ENCODE measurements around the gene UGT1A10. TPM values are rescaled to one million over a fixed set of nuclear protein-coding genes. Genes with fewer than 3 reads are reported as not detected.

Gene UGT1A10
- total RNA-seq, 1 experiment from 2014 or later, result not detected

GRCh38 chr2:233814056-233814835, 178.0 kb downstream of the UGT1A10 start:
- POLR2A ChIA-PET, result no interaction called here
- RAD21 ChIA-PET (ENCODE audit: low non-redundant PET in 1 of 2, low total read pairs in 2 of 2, uncharacterized antibody in 2 of 2, unreplicated experiment in 2 of 2), result no interaction called here
- Histone ChIP-seq H3K9me3 (ENCODE audit: control insufficient read depth in 1 of 2, insufficient read depth in 1 of 2, low read depth in 1 of 2, low read length in 2 of 2) (no peaks in the 10 kb centered on the region), H3K27ac (ENCODE audit: low read depth, low read length) (no peak overlapping the region), H3K4me2 (ENCODE audit: low read length) (no peak overlapping the region), H3K4me1 (ENCODE audit: control insufficient read depth in 1 of 2, insufficient read depth in 2 of 2, low read length in 2 of 2) (no peaks in the 10 kb centered on the region), H4K20me1 (ENCODE audit: insufficient read depth) (no peaks in the 10 kb centered on the region), H3K4me3 (replicated peaks in 1 of 2; ENCODE audit: low read depth in 1 of 2, low read length in 2 of 2) (no peak overlapping the region), H3K79me2 (ENCODE audit: insufficient read depth, low read length) (no peaks in the 10 kb centered on the region), H3K9ac (ENCODE audit: low read length) (no peak overlapping the region), H3K27me3 (ENCODE audit: insufficient read depth, low read length) (no peaks in the 10 kb centered on the region), H3K36me3 (ENCODE audit: control insufficient read depth in 1 of 2, insufficient read depth in 2 of 2, low read length in 2 of 2) (no peaks in the 10 kb centered on the region), H3K9me2 (ENCODE audit: insufficient read depth) (no peaks in the 10 kb centered on the region), H2AFZ (ENCODE audit: low read depth, low read length, poor library complexity, severe bottlenecking) (no peak overlapping the region)
- TF ChIP-seq CTCF (IDR thresholded peaks at IDR 0.05 in 2 of 3, conservative IDR thresholded peaks at IDR 0.05 in 1 of 3; ENCODE audit: borderline replicate concordance in 1 of 3, insufficient read depth in 1 of 3, low read depth in 2 of 3, low read length in 2 of 3) (0 out of 6 replicates have a peak, but pooled peaks of 1 of the 3 experiments have one; percentile 8), SP1 (IDR thresholded peaks at IDR 0.05; ENCODE audit: low read depth) (peak; percentile 49), YY1 (IDR thresholded peaks at IDR 0.05; ENCODE audit: extremely low read depth, insufficient replicate concordance, low read depth, low read length) (peak; percentile 10), SIN3A (IDR thresholded peaks at IDR 0.05; ENCODE audit: low read depth) (no peak)
- peak; percentile 24 for DNase-seq (ENCODE audit: low read depth, low spot score)
- peak; percentile 85 for ATAC-seq
- BruUV-seq (replicated peaks), result no TSS peak
- intact Hi-C loops (cut with micrococcal nuclease), result no loop called here
- CTCF ChIA-PET, result no interaction called here

- no peak overlapping the region for H3K27ac ChIP-seq (ENCODE audit: low read depth, low read length)
- TF ChIP-seq CBX3 (IDR thresholded peaks at IDR 0.05; ENCODE audit: low read depth), result no peak
- no peak for TF ChIP-seq YY1 (IDR thresholded peaks at IDR 0.05; ENCODE audit: extremely low read depth, insufficient replicate concordance, low read depth, low read length)
- no peak for TF ChIP-seq ZFX (IDR thresholded peaks at IDR 0.05)
- no peak for TF ChIP-seq RAD21 (IDR thresholded peaks at IDR 0.05; ENCODE audit: low read depth)
- no peak for TF ChIP-seq TCF7L2 (IDR thresholded peaks at IDR 0.05; ENCODE audit: borderline replicate concordance, extremely low read depth, insufficient read depth, insufficient read length)
- no peak for TF ChIP-seq CEBPB (IDR thresholded peaks at IDR 0.05; ENCODE audit: low read depth)
- no peak for TF ChIP-seq EZH2 (IDR thresholded peaks at IDR 0.05)
- TF ChIP-seq CTCF (IDR thresholded peaks at IDR 0.05 in 2 of 3, conservative IDR thresholded peaks at IDR 0.05 in 1 of 3; ENCODE audit: borderline replicate concordance in 1 of 3, insufficient read depth in 1 of 3, low read depth in 2 of 3, low read length in 2 of 3), result no peak
- no peak for TF ChIP-seq JUND (IDR thresholded peaks at IDR 0.05)
- TF ChIP-seq, protein P1, sequence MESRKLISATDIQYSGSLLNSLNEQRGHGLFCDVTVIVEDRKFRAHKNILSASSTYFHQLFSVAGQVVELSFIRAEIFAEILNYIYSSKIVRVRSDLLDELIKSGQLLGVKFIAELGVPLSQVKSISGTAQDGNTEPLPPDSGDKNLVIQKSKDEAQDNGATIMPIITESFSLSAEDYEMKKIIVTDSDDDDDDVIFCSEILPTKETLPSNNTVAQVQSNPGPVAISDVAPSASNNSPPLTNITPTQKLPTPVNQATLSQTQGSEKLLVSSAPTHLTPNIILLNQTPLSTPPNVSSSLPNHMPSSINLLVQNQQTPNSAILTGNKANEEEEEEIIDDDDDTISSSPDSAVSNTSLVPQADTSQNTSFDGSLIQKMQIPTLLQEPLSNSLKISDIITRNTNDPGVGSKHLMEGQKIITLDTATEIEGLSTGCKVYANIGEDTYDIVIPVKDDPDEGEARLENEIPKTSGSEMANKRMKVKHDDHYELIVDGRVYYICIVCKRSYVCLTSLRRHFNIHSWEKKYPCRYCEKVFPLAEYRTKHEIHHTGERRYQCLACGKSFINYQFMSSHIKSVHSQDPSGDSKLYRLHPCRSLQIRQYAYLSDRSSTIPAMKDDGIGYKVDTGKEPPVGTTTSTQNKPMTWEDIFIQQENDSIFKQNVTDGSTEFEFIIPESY (IDR thresholded peaks at IDR 0.05; ENCODE audit: extremely low read depth, insufficient replicate concordance, low read length), result no peak
- TF ChIP-seq EGR1 (IDR thresholded peaks at IDR 0.05; ENCODE audit: low read depth), result no peak
Observed at GRCh38 chr2:233815861-233816260, 179.6 kb downstream of the UGT1A10 start.

More at GRCh38 chr2:233815861-233816260, 179.6 kb downstream of the UGT1A10 start:
- Histone ChIP-seq H3K9ac (ENCODE audit: low read length) (no peak overlapping the region), H3K27me3 (ENCODE audit: insufficient read depth, low read length) (no peaks in the 10 kb centered on the region), H3K4me3 (replicated peaks in 1 of 2; ENCODE audit: low read depth in 1 of 2, low read length in 2 of 2) (no peak overlapping the region), H3K4me2 (ENCODE audit: low read length) (no peak overlapping the region), H2AFZ (ENCODE audit: low read depth, low read length, poor library complexity, severe bottlenecking) (no peak overlapping the region), H3K9me3 (ENCODE audit: control insufficient read depth in 1 of 2, insufficient read depth in 1 of 2, low read depth in 1 of 2, low read length in 2 of 2) (no peaks in the 10 kb centered on the region), H3K79me2 (ENCODE audit: insufficient read depth, low read length) (no peaks in the 10 kb centered on the region), H4K20me1 (ENCODE audit: insufficient read depth) (no peaks in the 10 kb centered on the region), H3K4me1 (ENCODE audit: control insufficient read depth in 1 of 2, insufficient read depth in 2 of 2, low read length in 2 of 2) (no peaks in the 10 kb centered on the region), H3K36me3 (ENCODE audit: control insufficient read depth in 1 of 2, insufficient read depth in 2 of 2, low read length in 2 of 2) (no peaks in the 10 kb centered on the region), H3K9me2 (ENCODE audit: insufficient read depth) (no peaks in the 10 kb centered on the region)
- CTCF ChIA-PET, result no interaction called here
- ATAC-seq (no peak), DNase-seq (ENCODE audit: low read depth, low spot score) (no peak)
- RAD21 ChIA-PET (ENCODE audit: low non-redundant PET in 1 of 2, low total read pairs in 2 of 2, uncharacterized antibody in 2 of 2, unreplicated experiment in 2 of 2), result no interaction called here
- intact Hi-C loops (cut with micrococcal nuclease), result no loop called here
- POLR2A ChIA-PET, result no interaction called here
- no TSS peak for BruUV-seq (replicated peaks)

Measured in HCT116 (cell line).